Measurements from ENCODE around the gene PAM. TPM values are rescaled to one million over a fixed set of nuclear protein-coding genes. Genes with fewer than 3 reads are reported as not detected.

Gene PAM
- total and polyA plus RNA-seq, 2 donors (not counting 3 experiments of a cell fraction or from before 2014, with no cell fraction given), result 118 to 176 TPM

DNA sequence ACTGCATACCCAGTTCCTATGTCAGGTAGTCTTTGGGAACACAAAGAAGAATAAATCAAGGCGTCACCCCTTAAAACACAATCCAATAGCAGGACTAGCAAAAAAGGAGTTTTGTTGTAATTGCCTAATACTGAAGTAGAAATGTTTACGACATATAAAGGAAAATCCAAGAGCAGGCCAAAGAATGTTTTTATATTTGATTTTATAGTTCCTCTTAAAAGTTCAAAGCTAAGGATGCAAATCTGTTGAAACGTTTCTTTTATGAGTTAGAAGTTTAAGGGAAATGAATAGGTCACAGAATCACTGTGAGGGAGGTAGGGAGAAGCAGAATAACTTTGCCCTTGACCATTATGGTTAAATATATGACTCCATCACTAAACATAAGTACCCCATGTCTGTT, 136.1 kb downstream of the PAM start:
- no peaks in the 10 kb centered on the region for H3K27me3 ChIP-seq (ENCODE audit: control insufficient read depth in 2 of 2, insufficient read depth in 2 of 2, low read length in 2 of 2)
- TF ChIP-seq, protein P1, sequence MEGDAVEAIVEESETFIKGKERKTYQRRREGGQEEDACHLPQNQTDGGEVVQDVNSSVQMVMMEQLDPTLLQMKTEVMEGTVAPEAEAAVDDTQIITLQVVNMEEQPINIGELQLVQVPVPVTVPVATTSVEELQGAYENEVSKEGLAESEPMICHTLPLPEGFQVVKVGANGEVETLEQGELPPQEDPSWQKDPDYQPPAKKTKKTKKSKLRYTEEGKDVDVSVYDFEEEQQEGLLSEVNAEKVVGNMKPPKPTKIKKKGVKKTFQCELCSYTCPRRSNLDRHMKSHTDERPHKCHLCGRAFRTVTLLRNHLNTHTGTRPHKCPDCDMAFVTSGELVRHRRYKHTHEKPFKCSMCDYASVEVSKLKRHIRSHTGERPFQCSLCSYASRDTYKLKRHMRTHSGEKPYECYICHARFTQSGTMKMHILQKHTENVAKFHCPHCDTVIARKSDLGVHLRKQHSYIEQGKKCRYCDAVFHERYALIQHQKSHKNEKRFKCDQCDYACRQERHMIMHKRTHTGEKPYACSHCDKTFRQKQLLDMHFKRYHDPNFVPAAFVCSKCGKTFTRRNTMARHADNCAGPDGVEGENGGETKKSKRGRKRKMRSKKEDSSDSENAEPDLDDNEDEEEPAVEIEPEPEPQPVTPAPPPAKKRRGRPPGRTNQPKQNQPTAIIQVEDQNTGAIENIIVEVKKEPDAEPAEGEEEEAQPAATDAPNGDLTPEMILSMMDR (IDR thresholded peaks at IDR 0.05; ENCODE audit: extremely low read depth in 1 of 2, insufficient read depth in 1 of 2, low read depth in 1 of 2, low read length in 2 of 2), result no peak
- no peak for TF ChIP-seq POLR2A (IDR thresholded peaks at IDR 0.05; ENCODE audit: low read depth, low read length)
- no peak for TF ChIP-seq FOS (IDR thresholded peaks at IDR 0.05; ENCODE audit: borderline replicate concordance, insufficient read depth, low read length)
- TF ChIP-seq, protein P2, sequence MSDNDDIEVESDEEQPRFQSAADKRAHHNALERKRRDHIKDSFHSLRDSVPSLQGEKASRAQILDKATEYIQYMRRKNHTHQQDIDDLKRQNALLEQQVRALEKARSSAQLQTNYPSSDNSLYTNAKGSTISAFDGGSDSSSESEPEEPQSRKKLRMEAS (IDR thresholded peaks at IDR 0.05; ENCODE audit: insufficient read depth, insufficient read length), result no peak
- no peak for TF ChIP-seq EZH2 (IDR thresholded peaks at IDR 0.05; ENCODE audit: borderline replicate concordance, low read depth, low read length, severe bottlenecking)
- no peak for TF ChIP-seq JUN (IDR thresholded peaks at IDR 0.05; ENCODE audit: borderline replicate concordance, insufficient read depth, insufficient read length, low read depth)
- no peak for TF ChIP-seq MYC (IDR thresholded peaks at IDR 0.05; ENCODE audit: low read depth, low read length)
- no peak for TF ChIP-seq POLR2AphosphoS5 (IDR thresholded peaks at IDR 0.05; ENCODE audit: insufficient read depth, low read depth, low read length)
- TF ChIP-seq GATA2 (IDR thresholded peaks at IDR 0.05; ENCODE audit: insufficient read depth, insufficient read length, low read depth, low read length), result no peak
- H3K9me1 ChIP-seq (replicated peaks; ENCODE audit: control insufficient read depth, extremely low read depth, insufficient read depth, low read length), result no peaks in the 10 kb centered on the region
- ChIA-PET POLR2A (no interaction called here), CTCF (interaction anchor here (1.8 kb wide), 1 partner anchor 12 kb away, joined by 5 read pairs; no protein-coding TSS in a partner anchor)
- H3K79me2 ChIP-seq (ENCODE audit: control insufficient read depth, insufficient read depth, low read length), result no peaks in the 10 kb centered on the region
- no peak overlapping the region for H3K9ac ChIP-seq (replicated peaks; ENCODE audit: extremely low read depth, insufficient read depth, low read length)
- no peak overlapping the region for H3K27ac ChIP-seq (ENCODE audit: insufficient read depth, low read depth, low read length)
- dilution Hi-C loops (cut with MboI; ENCODE audit: extremely low pct_ligation_motif_present, low sequenced_read_pairs) (no loop called here), intact Hi-C loops (cut with micrococcal nuclease) (no loop called here)
- FAIRE-seq, result no peak
- H3K4me2 ChIP-seq (ENCODE audit: insufficient read depth, low read length), result no peak overlapping the region
- H3K4me1 ChIP-seq (ENCODE audit: control insufficient read depth, extremely low read depth, insufficient read depth, low read length), result no peaks in the 10 kb centered on the region
- no peaks in the 10 kb centered on the region for H3K36me3 ChIP-seq (ENCODE audit: control insufficient read depth in 2 of 2, extremely low read depth in 1 of 2, insufficient read depth in 2 of 2, low read length in 2 of 2)
- BruUV-seq (replicated peaks), result no TSS peak
- H3K4me3 ChIP-seq (replicated peaks in 1 of 3; ENCODE audit: insufficient read depth in 1 of 3, low read depth in 1 of 3, low read length in 3 of 3), result no peak overlapping the region
- H2AFZ ChIP-seq (ENCODE audit: low read depth, low read length), result no peak overlapping the region
- DNase-seq (ENCODE audit: low read depth, low spot score), result no peak
- H3K9me3 ChIP-seq (replicated peaks; ENCODE audit: control insufficient read depth, insufficient read depth, low read length), result no peaks in the 10 kb centered on the region
- no peaks in the 10 kb centered on the region for H4K20me1 ChIP-seq (replicated peaks; ENCODE audit: control insufficient read depth, extremely low read depth, insufficient read depth, low read length)
